HuH-7 (cell line): ENCODE results near the gene HAND2.

Source experiments
- DNase-seq: peaks from one replicate; pipeline ENCODE4 v3.0.0; 2011; ENCODE audit warnings: low spot score

Gene HAND2

DNA sequence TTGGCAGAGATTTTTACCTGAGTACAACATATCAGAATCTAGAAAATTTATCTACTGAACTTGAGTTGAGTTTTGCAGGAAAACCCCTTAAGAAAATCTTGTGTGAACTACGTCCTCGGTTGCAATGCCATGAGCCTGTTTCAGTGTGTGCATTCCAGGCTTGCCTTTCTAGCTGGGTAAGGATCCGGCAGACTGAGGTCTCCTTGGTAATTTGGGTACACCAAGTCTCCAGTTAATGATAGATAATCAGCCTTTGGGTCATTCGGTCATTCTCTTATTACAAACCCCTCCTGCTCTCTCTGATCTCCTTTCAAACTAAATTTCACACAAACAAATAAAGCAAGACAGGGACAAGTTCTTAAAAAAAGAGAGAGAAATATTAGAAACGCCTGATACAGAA is 5.9 kb upstream of the HAND2 start:
- no peak for DNase-seq

DNA sequence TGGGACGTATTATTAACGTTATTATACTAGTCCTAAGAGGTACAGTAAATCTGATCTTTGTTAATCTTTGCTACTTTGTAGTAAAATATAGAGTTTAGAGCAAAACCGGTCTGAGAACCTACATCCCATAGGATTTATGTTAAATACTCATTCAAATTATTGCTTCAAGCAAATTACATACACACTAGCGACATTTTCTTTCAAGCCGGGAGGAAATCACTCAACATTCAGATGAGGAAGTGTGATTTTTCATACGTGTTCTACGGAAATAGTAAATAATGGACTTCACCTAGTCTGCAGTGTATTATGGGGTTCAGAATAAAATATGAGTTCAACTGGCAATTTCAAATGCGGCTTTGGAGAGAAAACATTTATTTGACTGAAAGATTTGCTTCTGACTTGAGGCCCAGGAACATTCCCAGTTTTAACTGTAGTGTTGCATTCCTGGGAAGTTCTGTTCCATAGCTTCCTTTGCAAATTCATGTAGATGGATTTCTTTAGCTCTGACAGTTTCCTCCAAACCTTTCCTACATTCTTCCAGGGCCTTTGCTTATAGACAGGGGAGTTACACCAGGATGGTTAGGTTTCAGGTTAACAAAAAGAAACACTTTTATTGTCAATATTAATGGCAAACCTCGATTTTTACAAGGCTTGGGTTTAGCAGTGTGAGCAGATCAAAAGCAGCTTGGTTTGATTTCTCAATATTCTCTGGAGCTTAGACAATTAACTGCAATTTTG is 5.3 kb upstream of the HAND2 start:
- DNase-seq, result no peak

DNA sequence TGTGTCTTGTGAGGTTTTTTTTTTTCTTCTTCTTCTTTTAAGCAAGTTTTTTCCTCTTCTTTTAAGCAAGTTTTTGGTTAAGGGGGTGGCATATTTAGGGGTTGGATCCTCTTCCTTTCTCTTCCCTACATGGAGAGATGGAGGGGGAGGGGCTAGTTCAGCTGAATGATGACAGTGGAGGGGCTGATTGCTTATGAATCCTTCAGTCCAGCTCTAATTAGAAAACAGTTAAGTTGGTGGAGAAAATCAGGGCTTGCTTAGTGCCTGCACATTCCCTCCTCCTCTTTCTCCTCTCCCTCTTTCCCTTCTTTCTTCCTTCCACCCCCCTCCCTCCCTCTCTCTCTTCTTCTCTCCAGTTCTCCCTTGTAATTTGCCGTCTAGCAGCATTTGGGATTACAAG is 4.4 kb upstream of the HAND2 start:
- DNase-seq, result no peak

DNA sequence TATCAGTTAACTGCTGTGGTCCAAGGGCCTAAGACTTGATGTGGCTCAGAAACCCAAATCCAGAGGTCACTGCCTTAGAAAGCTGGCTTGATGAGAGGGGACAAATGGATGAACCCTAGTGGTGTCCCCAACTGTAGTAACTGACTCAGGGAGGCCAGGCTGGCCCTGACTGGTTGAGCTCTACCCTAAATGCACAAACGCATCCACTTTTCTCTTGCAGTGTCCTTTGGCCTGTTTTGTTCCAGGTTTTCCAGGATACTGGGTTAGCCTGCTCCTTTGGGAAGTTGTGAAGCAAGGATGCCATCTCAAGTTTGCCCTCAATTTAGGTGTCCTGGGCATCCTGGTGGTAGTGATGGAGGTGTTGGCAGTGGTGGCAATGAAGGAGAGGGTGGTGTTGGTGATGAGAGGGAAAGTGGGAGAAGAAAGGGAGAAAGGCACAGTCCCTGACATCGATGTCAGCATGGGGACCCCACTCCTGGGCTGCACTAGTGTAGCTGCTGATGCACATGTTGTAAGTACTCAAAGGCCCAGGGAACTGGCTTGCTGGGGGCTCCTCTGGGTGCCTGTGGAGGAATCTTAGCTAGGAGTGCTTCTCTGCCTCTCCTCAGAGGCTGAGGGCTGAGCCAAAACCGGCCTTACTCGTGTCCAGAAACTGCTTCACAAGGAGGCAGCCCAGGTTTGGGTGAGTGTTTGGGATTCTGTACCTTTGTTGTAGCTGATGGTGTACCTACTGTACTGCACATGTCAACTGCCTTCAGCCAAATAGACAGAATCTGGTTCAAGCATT is 2.9 kb upstream of the HAND2 start:
- no peak for DNase-seq

DNA sequence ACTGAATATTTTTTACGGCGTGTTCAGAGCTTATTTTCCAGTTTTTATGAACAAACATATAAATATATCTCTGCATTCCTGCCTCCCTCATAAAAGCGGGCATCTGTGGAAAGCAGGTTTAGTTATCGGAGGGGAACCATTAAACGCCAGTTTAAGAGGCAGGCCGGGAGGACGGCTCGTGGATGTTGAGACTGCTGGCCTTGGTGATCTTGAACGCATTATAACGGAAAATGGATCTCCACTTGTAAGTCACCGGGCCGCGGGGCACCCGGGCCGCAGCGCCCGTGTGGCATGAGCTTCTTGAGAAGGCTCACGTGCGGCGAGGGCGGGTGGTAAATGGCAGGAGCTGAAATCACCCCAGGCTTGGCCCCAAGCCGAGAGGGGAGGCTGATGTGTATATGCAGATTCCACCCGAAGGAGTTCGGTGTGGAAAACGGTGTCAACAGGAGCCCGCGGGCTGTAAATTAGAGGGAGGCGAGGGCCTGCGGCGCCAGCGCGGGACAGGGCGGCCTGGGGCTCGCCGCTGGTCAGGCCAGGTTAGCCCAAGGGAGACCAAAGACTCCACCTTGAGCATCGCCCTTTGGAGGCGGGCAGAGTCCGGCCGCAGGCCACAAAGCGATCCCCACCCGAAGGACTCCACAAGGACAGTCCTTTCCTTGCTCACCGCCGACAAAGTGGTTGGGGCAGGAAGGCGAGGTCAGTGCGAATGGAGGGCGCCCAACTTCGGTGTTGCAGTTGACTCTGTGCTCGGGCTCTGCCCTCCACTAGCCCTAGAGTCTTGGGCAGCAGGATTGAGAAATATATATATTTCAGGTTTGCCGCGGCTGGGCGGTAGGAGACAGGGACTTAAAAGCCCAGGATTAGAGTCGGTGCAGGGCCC is 1.3 kb upstream of the HAND2 start:
- DNase-seq, result peak; percentile 5

DNA sequence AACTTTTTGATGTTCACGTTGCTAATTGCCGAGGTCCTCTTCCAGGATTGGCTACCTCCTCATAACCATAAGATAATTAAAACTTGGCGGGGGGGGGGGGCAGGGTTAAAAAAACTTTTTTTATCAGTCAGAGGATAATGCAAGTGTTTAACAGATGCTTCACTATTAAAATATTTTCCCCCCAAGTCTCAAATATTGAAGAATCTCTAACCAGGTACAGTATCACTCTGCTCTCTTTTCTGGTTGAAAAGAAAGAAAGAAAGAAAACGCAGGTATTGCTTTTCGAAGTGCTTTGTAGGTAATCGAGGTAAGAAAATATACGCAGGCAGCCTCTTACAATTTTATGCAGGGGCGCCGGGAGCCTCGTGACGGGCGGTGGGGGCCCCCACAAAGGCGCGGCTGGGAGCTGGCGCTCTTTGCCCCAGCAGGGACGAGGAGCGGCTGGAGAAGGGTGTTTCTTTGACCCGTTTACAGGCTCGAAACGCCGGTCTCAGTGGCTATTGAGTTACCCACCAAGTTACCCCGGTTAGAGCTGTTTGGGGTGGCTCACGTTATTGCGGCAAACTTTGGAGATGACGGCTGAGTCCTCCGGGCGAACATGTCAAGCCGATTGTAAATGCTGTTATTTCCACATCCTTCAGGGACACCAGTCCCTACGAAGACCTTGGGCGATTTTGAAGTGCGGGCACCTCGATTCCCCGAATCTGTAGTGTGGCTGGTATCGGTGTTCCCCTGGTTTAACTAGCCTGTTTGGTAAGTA is 477 bp upstream of the HAND2 start:
- DNase-seq, result peak; percentile 9

DNA sequence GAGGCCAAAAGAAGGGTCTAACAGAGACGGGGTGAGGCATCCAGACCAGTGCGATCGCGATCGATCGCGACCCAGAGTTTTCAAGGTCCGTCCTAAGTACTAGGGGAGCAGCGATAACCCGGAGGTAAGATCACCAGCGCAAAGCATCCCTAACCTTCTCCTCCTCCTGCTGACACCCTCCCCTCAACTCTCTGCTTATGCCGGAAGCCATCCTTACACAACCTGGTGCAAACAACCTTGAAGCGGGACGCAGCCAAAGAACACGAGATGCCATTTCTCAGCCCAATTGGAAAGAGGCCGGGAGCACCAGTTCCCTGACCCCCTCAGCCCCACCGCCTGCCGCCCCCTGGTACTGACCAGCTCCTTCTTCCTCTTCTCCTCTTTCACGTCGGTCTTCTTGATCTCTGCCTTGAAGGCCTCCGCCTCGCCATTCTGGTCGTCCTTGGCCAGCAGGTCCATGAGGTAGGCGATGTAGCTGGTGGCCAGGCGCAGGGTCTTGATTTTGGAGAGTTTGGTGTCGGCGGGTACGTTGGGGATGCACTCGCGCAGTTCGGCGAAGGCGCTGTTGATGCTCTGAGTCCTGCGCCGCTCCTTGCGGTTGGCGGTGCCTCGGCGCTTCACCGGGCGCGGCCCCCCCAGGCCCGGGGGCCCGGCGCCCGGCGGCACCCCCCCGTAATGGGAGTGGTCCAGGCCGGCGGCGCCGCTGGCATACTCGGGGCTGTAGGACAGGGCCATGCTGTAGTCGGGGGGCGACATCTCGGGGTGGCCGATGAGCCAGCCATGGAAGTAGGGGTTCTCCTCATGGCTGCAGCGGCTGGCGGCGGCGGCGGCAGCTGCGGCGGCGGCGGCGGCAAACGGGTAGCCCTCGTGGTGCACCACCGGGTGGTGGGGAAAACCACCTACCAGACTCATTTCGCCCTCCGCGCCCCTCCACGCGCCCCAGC is 1.4 kb downstream of the HAND2 start:
- peak; percentile 8 for DNase-seq

DNA sequence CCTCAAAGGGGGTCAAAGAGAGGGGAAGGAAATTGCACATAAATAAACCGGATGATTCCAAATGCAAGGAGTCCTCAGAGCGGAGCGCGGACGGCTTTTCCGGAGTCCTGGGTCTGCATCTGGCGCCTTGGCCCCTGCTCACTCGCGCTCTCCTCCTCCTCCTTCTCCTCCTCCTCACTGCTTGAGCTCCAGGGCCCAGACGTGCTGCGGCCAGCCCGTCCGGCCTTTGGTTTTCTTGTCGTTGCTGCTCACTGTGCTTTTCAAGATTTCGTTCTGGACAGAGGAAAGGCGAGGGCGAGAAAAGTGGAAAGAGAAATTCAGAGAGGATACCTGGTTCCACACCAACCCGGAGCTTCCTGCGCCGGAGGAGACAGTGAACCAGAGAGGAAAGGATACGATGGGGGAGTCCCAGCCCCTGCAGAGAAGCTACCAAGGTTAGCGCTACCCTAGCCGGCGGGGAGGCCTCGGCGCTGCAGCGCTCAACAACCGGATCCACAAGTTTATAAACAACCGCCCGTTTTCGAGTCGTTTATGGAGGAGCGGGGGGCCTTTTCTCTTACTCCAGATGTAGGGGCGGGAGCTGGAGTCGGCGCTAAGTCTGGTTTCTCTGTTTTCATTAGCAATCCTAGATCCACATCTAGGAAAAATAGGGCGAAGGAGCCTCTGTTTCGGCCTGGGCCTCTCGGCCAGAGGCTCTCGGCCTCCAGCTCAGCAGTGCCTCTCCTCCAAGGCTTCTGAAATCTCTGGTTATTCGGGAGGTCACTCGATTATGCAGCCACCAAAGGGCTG is 2.7 kb downstream of the HAND2 start:
- peak; percentile 9 for DNase-seq

DNA sequence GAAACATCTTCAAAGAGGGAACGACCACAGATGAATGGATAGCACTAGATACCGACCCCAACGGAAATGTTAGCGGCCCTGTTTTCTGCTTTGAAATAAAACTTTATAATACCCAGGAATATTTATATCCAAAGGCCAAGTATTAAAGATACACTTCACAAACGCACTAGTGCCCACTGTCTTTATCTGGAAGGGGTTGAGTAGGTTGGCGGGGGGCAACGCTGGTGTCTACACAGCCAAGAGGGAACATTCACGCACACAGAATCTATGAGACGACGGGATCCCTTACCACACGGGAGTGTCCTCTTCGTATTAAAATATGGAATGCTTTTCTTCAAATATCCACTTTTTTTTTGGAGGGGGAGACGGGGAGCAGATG is 3.3 kb downstream of the HAND2 start:
- DNase-seq, result peak; percentile 5

DNA sequence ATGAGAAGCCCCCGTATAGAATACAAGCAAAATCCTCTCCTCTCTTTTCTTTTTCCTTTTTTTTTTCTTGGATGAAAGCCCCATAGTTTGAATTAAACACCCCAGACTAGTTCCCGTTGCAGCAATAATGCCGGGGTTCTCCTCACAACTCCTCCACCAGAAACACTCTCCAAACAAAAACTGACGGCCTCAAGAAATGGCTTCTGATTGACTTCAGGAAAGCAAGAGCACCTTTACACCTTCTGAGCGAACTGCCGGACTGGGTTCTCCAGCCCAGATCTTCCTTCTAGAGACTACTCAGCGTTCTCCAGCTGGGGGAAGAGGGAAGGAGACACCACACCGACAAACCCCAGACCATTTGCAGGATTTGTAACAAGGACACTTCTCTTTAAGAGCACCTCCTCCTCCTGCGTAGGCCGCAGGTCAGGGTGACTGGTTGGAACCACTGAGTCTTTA is 4.0 kb downstream of the HAND2 start:
- DNase-seq, result no peak

DNA sequence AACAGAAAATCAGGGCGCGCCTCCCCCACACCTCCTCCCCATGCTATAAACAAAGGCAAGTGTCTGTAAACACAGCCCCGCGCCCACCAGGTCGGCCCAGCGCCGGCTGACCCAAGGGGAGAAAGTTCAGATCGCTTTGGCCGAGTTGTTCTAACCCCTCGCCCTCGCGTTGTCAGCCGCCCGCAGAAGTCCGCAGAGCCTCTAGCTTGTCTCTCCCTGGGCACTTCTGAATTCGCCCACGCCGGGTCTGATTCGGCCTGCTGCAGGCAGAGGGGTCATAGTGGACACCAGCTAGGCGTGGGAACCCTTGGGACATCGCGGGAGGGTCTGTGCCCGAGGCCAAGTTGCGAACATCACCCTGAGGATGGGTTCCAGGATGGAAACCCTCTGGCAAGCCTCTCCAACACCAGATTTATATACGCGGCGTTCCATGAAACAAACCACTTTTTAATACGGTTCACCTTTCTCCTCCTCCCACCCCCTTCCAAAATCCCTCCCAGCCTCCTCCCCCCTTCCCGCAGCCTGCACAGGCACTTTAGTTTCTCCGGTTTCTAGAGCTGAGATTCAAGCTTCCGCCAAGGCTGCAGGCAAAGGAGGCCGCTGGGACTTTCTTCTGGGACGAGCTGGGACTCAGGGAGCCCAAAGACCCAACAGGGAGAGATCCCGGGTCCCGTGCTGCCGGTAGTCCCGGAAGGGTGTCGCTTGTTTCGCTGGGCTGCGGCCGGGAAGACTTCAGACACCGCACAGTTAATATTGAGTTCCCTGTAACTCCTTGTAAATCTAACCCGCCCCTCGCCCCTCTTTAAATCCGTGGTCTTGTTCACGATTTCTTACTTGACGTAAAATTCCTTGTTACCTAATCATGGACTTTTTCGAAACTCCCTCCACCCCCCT is 4.7 kb downstream of the HAND2 start:
- no peak for DNase-seq

DNA sequence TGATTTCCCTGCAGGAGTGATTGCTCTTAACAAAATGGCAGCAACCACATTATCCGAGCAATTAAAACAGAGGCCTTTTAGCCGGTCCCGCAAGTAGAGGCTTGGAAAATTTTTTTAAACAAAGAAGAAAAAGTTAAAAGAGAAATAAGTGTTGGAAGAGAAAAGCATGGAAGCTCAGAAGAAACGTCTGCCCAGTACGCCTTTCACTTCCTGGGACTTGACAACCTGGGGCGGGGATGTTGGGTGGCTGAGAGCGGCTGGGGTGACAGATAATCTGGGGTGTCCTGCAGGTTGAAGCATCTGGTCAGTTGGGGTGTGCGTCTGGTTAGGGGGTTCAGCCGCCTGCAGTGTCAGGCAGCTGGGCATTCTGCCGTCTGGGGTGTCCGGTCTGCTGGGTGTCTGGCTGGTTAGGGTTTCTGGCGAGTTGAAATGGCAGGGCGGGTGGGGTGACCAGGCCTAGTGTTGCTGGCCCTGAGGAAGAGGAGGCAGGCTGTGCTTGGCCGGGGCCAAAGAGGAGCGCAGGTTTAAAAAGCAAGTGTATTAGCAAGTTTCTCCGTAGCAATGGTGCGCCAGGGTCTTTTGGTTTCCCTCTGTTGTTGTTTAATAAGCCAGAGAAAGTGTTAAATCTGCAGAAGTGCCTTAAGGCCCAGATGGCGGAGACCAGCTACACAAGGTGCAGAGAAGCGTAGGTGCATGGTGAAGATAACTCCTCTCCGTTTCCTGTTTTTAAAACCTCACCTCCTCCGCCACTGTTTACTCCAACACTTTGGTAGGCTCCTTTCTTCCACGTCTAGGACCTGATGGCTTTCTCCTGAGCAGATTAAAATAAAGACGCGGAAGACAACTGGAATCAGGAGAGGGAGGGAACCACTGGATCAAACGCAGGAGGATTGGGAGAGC is 5.6 kb downstream of the HAND2 start:
- no peak for DNase-seq

DNA sequence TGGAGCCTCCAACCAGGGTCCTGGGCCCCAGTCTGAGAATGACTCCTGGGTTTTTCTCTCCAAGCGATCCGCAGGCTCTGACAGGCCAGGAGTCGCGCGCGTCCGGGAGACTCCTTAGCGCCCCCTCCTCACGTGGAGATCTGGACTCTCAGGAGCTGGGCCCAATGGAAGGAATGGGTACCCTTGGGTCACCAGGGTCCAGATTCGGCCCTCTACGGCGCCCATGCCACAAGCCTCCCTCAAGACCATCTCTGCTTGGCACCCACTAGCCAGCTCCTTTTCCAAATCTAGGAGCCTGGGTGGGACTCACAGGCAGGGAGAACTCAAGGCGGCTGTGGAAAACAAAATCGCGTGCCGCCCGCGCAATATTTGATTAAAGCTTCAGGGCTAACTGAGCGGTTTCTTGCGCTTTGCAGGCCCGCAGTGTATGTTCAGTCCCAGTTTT is 7.1 kb downstream of the HAND2 start:
- DNase-seq, result no peak

DNA sequence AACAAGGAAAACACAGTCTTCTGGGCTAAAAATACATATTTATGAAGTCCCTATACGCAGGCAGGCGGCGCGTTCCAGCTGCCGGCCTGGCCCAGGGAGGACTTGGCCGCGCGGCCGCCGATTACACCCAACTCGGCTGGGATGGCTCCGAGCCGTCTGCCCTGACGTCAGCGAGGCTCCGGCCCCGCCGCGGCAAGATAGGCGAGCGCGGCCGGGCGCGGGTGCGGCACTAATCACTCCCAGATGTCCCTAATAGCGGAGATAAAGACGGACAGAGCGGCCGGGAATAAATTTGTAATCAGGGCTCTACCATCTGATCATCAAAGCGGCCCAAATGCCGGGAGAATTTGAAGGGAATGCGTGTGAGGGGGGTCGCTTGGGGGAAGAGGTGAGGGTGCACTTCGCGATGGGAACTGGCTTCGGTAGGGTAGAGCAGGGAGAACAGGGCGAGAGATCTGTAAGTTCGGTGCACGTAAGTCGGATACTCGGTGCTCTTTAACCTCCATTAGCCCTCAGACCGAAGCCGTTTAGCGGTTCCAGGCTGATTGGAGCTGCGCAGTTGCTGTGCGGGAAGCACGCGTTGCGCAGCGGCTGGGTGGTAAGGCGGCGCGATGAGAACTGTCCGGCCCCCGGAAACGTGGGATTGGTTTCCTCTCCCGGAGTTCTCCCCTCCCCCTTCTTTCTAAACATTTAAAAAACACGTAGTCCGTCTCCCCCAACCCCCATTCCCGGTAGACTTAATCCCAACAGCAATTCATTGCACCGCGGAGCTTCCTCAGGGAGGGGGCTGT is 7.7 kb downstream of the HAND2 start:
- DNase-seq, result peak; percentile 60

DNA sequence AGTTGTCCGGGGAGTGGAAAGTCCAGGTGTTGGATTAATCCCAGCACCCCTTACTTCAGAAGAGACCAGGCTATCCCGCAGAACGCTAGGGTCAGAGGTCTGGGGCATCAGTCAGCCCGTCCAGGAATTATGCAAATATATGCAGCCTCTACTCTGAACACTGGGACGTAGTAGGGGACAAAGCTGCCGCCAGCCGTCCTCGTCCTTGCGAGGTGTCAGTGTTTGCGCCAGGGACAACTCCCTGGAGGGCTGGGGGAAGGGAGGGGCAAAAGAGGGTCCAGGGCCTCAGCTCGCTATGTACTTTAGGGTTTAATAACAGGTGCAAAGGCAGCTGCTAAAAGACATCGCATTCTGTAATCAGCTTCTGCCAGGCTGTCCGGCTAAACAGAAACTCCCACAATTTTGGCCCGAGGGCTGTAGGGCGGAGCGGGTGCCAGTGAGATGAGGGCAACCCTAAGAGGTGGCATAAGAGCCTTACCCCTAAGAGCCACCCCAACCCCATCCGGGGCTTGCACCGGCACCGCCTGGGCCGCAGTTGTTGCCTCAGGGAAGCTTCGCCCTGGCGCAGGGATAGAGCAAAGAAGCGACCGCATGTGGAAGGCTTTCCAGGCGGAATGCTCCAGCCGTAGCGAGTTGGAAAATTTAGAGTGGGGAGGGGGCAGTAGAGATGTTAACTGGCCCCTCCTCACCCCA is 8.4 kb downstream of the HAND2 start:
- no peak for DNase-seq

DNA sequence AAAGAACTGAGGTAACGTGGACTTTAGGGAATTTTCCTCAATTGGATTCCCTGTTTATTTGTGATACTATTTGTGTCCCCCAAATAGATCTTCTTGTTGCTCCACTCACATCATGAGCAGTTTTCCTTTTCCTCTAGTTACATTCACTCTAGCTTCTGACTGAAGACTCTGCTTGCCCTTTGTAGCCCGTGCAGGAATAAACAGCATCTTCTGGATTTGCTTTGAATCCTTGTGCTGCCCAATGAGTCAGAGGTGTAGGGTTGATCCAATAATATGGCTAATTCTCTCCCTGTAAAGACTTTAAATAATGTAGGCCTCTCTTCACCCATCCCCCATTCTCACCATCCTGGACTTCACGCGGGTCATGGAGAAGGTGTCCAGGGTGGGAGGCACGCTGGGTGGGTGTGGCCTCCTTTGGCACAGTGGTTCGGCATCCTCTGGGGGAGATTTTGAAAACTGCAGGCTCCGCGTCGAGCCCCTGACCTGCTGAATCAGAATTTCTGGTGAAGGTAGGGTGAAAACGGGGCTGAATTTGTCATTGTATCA is 9.0 kb downstream of the HAND2 start:
- DNase-seq, result no peak
